Activated CD4-positive, alpha-beta memory T cell treated with anti-CD3 and anti-CD28 coated beads for 36 hours (primary cell): ENCODE measurements around the gene PALLD. TPM values are rescaled to one million over a fixed set of nuclear protein-coding genes. Genes with fewer than 3 reads are reported as not detected.

ENCODE experiments used
- CTCF ChIA-PET: fragments of 350-600 bp; sonication (Branson Sonifier 250); formaldehyde crosslinking; loops from one replicate; lab custom pipeline; 2021; ENCODE audit warnings: antibody characterized with exemption, inconsistent platforms; lab: Charles Lee
- POLR2A ChIA-PET: fragments of 350-600 bp; sonication (Branson Sonifier 250); formaldehyde crosslinking; loops from one replicate; lab custom pipeline; 2021; ENCODE audit warnings: antibody characterized with exemption; lab: Charles Lee
- DNase-seq: peaks from one replicate; pipeline ENCODE4 v3.0.0-alpha.2; 2020
- H3K27ac Mint-ChIP-seq: one replicate; pipeline ENCODE4 v1.8.0; 2021; ENCODE audit warnings: mixed read lengths
- H3K27me3 Mint-ChIP-seq: one replicate; pipeline ENCODE4 v1.8.0; 2021; ENCODE audit warnings: mixed read lengths
- H3K36me3 Mint-ChIP-seq: one replicate; pipeline ENCODE4 v1.8.0; 2021; ENCODE audit warnings: mixed read lengths
- H3K4me1 Mint-ChIP-seq: one replicate; pipeline ENCODE4 v1.8.0; 2021; ENCODE audit warnings: low read depth, mixed read lengths
- H3K4me3 Mint-ChIP-seq: one replicate; pipeline ENCODE4 v1.8.0; 2021; ENCODE audit warnings: mild to moderate bottlenecking, mixed read lengths
- H3K9me3 Mint-ChIP-seq: one replicate; pipeline ENCODE4 v1.8.0; 2021; ENCODE audit warnings: mixed read lengths
- intact Hi-C: fragments of 100-400 bp; cut with micrococcal nuclease; formaldehyde crosslinking; loops from one replicate; pipeline ENCODE4 v1.15.1; 2023
- total RNA-seq, 2 experiments: library from RNA; stranded (reverse); gene quantifications; one replicate each; pipeline ENCODE4 v1.2.3, GENCODE V29; 2021

The PALLD gene
- total RNA-seq, 2 experiments from 2014 or later = 8.9 to 9.4 TPM

DNA sequence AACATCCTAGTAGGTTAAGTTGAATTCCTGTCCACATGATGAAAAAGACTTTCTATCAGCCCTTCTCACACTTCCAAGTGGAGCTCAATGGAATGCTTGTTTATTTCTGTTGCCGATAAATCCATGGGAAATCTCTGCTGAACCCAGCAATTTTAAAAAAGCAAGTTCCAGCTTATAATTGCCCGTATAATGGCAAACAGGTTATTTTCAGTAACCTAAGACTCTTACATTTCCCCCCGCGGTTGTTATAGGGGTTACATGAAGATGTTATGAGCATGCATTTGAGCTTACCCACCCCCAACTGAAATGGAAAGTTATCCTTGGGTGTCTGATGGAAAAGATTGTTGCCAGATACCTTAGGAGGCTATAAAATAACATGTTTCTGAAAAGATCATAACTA, 136.2 kb downstream of the PALLD start:
- ChIA-PET CTCF (no interaction called here), POLR2A (no interaction called here)
- Mint-ChIP-seq H3K9me3 (no peaks in the 10 kb centered on the region), H3K27ac (no peak overlapping the region), H3K27me3 (peaks cover 53% of the 10 kb centered on the region), H3K4me3 (no peak overlapping the region), H3K36me3 (no peaks in the 10 kb centered on the region), H3K4me1 (peaks cover 6% of the 10 kb centered on the region)
- no peak for DNase-seq
- intact Hi-C loops = loop anchor here (5.0 kb wide), 1 partner anchor 121 kb away; no protein-coding TSS in a partner anchor

DNA sequence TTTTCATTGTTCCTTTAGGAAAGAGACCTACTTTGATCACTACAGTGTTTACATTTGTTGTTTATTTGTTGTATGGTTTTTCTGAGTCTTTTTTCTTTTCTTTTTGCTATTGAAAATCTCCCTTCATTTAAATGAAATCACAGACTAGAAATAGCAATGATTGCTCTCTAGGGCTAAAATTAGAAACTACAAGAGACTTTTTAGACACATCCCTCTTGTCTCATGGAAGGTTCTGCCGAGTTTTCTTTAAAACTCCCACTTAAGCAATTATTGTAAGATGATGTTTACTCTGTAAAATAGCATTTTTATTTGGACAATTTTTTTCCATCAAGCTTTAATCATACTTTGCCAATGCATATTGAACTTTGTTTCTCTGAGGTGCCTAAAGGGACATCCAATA, 136.6 kb downstream of the PALLD start:
- no peak overlapping the region for H3K27ac Mint-ChIP-seq

DNA sequence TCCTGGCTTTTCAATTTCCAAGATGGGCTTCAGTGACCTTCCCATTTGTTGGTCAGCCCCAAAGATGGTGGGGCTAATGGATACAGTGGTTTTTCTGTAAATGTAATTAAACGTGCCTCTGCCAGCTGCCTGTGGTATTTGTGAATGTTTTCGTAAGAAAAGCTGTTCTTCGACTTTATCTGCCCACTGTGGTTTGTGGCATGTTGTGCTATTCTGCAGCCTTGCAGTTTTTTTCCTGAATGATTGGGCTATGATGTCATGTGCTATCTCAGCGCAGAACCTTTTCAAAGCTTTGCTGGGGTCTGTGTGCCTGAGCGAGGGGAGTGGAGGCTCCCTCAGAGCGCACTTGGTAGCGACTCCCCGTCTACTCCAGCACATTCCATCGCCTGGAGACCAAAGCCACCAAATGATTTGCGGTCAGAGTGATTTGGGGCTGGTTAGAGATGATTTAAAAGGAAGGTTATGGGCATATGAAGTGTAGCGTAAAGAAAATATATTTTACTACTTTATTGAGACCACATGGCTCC, 137.5 kb downstream of the PALLD start:
- POLR2A ChIA-PET = no interaction called here
- Mint-ChIP-seq H3K9me3 (no peaks in the 10 kb centered on the region), H3K27me3 (peaks cover 52% of the 10 kb centered on the region), H3K27ac (no peak overlapping the region), H3K4me3 (no peak overlapping the region), H3K36me3 (no peaks in the 10 kb centered on the region), H3K4me1 (peaks cover 6% of the 10 kb centered on the region)
- DNase-seq = no peak
- intact Hi-C loops = loop anchor here (5.0 kb wide), 1 partner anchor 122 kb away; no protein-coding TSS in a partner anchor
- CTCF ChIA-PET = interaction anchor here (0.5 to 0.6 kb wide), 2 partner anchors 87 to 312 kb away, joined by 3 read pairs; no protein-coding TSS in a partner anchor

More for the DNA sequence above, 136.6 kb downstream of the PALLD start:
- Mint-ChIP-seq H3K36me3 (no peaks in the 10 kb centered on the region), H3K27me3 (peaks cover 53% of the 10 kb centered on the region), H3K4me3 (no peak overlapping the region), H3K9me3 (no peaks in the 10 kb centered on the region), H3K4me1 (peaks cover 6% of the 10 kb centered on the region)
- ChIA-PET CTCF (no interaction called here), POLR2A (no interaction called here)
- DNase-seq = no peak
- intact Hi-C loops = loop anchor here (5.0 kb wide), 1 partner anchor 121 kb away; no protein-coding TSS in a partner anchor

DNA sequence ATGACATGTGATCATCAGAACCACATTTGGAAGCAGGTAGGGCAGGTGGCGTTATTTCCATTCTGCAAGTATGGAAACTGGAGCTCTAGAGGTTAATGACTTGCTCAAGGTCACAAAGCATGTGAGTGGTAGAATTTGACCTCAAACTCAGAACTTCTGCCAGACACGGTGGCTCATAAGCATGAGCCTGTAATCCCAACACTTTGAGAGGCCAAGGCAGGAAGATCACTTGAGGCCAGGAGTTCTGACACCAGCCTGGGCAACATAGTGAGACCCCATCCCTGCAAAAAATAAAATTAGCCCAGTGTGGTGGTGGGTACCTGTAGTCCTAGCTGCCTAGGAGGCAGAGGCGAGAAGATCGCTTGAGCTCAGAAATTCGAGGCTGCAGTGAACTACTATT, 139.2 kb downstream of the PALLD start:
- no peak overlapping the region for H3K4me3 Mint-ChIP-seq

GRCh38 chr4:168636506-168637196, 139.8 kb downstream of the PALLD start:
- ChIA-PET CTCF (interaction anchor here (1.0 kb wide), 1 partner anchor 287 kb away, joined by 3 read pairs; no protein-coding TSS in a partner anchor), POLR2A (no interaction called here)
- no peak overlapping the region for H3K4me3 Mint-ChIP-seq
- H3K9me3 Mint-ChIP-seq = no peaks in the 10 kb centered on the region
- H3K4me1 Mint-ChIP-seq = peaks cover 4% of the 10 kb centered on the region
- H3K27me3 Mint-ChIP-seq = peaks cover 37% of the 10 kb centered on the region
- no peak overlapping the region for H3K27ac Mint-ChIP-seq
- no peak for DNase-seq
- no peaks in the 10 kb centered on the region for H3K36me3 Mint-ChIP-seq
- intact Hi-C loops = no loop called here

More for the DNA sequence above, 139.2 kb downstream of the PALLD start:
- intact Hi-C loops = no loop called here
- H3K27me3 Mint-ChIP-seq = peaks cover 39% of the 10 kb centered on the region
- H3K36me3 Mint-ChIP-seq = no peaks in the 10 kb centered on the region
- peaks cover 4% of the 10 kb centered on the region for H3K4me1 Mint-ChIP-seq
- POLR2A ChIA-PET = no interaction called here
- H3K9me3 Mint-ChIP-seq = no peaks in the 10 kb centered on the region
- no peak for DNase-seq
- CTCF ChIA-PET = interaction anchor here (1.0 kb wide), 1 partner anchor 288 kb away, joined by 3 read pairs; no protein-coding TSS in a partner anchor
- no peak overlapping the region for H3K27ac Mint-ChIP-seq

GRCh38 chr4:168637872-168638756, 141.3 kb downstream of the PALLD start:
- H3K36me3 Mint-ChIP-seq = no peaks in the 10 kb centered on the region
- CTCF ChIA-PET = no interaction called here
- POLR2A ChIA-PET = no interaction called here
- H3K4me1 Mint-ChIP-seq = no peaks in the 10 kb centered on the region
- H3K27ac Mint-ChIP-seq = no peak overlapping the region
- no peak for DNase-seq
- intact Hi-C loops = no loop called here
- no peaks in the 10 kb centered on the region for H3K9me3 Mint-ChIP-seq
- no peak overlapping the region for H3K4me3 Mint-ChIP-seq
- H3K27me3 Mint-ChIP-seq = peaks cover 25% of the 10 kb centered on the region

DNA sequence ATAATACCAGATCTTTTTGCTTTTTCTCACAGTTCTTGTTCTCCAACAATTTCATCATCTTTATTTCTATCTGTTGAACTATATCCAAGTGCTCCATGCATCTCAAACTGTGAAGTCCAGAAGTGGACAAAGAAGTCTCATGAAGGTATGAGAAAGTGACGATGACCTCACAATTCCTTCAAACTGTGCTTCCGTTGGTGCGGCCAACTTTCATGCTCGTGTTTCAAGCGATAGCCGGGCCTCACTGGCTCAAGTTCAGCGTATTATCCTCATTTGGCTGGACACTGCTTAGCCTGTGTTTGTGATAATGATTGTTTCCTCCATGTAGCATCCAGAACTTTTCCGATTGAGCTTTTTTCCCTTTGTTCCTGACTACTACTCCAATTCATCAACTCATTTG, 143.1 kb downstream of the PALLD start:
- intact Hi-C loops = no loop called here
- H3K36me3 Mint-ChIP-seq = no peaks in the 10 kb centered on the region
- peaks cover 27% of the 10 kb centered on the region for H3K27me3 Mint-ChIP-seq

DNA sequence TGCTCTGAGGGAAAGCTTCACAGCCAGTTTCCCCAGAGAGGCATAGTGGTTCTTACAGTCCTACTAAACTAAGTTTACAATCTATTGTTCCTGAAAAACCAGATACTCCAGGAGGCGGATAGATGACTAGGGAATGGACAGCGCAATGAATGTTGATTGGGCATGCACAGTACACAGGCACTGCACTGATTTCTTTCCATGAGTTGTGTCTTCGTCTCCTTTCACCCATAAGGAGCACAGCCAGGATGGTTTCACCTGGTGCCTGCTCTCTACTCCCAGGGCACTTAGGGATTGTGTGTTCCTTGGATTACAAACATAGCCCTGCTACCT, 144.9 kb downstream of the PALLD start:
- H3K27ac Mint-ChIP-seq = no peak overlapping the region

More for the DNA sequence above, 143.1 kb downstream of the PALLD start:
- no peaks in the 10 kb centered on the region for H3K4me1 Mint-ChIP-seq
- ChIA-PET CTCF (no interaction called here), POLR2A (no interaction called here)
- H3K27ac Mint-ChIP-seq = no peak overlapping the region
- no peaks in the 10 kb centered on the region for H3K9me3 Mint-ChIP-seq
- H3K4me3 Mint-ChIP-seq = no peak overlapping the region
- no peak for DNase-seq

GRCh38 chr4:168642591-168642990, 145.7 kb downstream of the PALLD start:
- no peak overlapping the region for H3K4me3 Mint-ChIP-seq
- ChIA-PET CTCF (no interaction called here), POLR2A (no interaction called here)
- no peak overlapping the region for H3K27ac Mint-ChIP-seq
- no peaks in the 10 kb centered on the region for H3K9me3 Mint-ChIP-seq
- H3K4me1 Mint-ChIP-seq = no peaks in the 10 kb centered on the region
- intact Hi-C loops = no loop called here
- no peak for DNase-seq
- H3K27me3 Mint-ChIP-seq = peaks cover 17% of the 10 kb centered on the region
- no peaks in the 10 kb centered on the region for H3K36me3 Mint-ChIP-seq

More for the DNA sequence above, 144.9 kb downstream of the PALLD start:
- DNase-seq = no peak
- no peak overlapping the region for H3K4me3 Mint-ChIP-seq
- ChIA-PET POLR2A (no interaction called here), CTCF (no interaction called here)
- no peaks in the 10 kb centered on the region for H3K9me3 Mint-ChIP-seq
- H3K27me3 Mint-ChIP-seq = peaks cover 19% of the 10 kb centered on the region
- no peaks in the 10 kb centered on the region for H3K4me1 Mint-ChIP-seq
- intact Hi-C loops = no loop called here
- no peaks in the 10 kb centered on the region for H3K36me3 Mint-ChIP-seq

- intact Hi-C loops = no loop called here
- CTCF ChIA-PET = no interaction called here
- no peaks in the 10 kb centered on the region for H3K36me3 Mint-ChIP-seq
- H3K27ac Mint-ChIP-seq = no peak overlapping the region
- H3K9me3 Mint-ChIP-seq = no peaks in the 10 kb centered on the region
- peaks cover 17% of the 10 kb centered on the region for H3K27me3 Mint-ChIP-seq
- POLR2A ChIA-PET = no interaction called here
- DNase-seq = no peak
- H3K4me1 Mint-ChIP-seq = no peaks in the 10 kb centered on the region
- no peak overlapping the region for H3K4me3 Mint-ChIP-seq
Observed at GRCh38 chr4:168643111-168643795, 146.4 kb downstream of the PALLD start.

- no peak overlapping the region for H3K27ac Mint-ChIP-seq
- intact Hi-C loops = no loop called here
- no peaks in the 10 kb centered on the region for H3K36me3 Mint-ChIP-seq
- H3K9me3 Mint-ChIP-seq = no peaks in the 10 kb centered on the region
- H3K27me3 Mint-ChIP-seq = peaks cover 17% of the 10 kb centered on the region
- H3K4me3 Mint-ChIP-seq = no peak overlapping the region
- POLR2A ChIA-PET = no interaction called here
- CTCF ChIA-PET = no interaction called here
- no peaks in the 10 kb centered on the region for H3K4me1 Mint-ChIP-seq
- DNase-seq = no peak
Observed at GRCh38 chr4:168643796-168644159, 146.9 kb downstream of the PALLD start.
